Measurements from ENCODE around the gene SLC6A19.

SLC6A19 gene

GRCh38 chr5:1272201-1272600 is 70.8 kb downstream of the SLC6A19 start:
- DNase-seq (ENCODE audit: low read depth) = no peak
- TF ChIP-seq CTCF (IDR thresholded peaks at IDR 0.05; ENCODE audit: insufficient read depth, low read depth, low read length, missing control alignments) = no peak
- H3K4me3 ChIP-seq (ENCODE audit: low read length) = no peak overlapping the region

GRCh38 chr5:1273745-1274144 is 72.3 kb downstream of the SLC6A19 start:
- TF ChIP-seq CTCF (IDR thresholded peaks at IDR 0.05; ENCODE audit: insufficient read depth, low read depth, low read length, missing control alignments) = no peak
- no peak for DNase-seq (ENCODE audit: low read depth)

GRCh38 chr5:1274471-1274870 is 73.1 kb downstream of the SLC6A19 start:
- no peak for DNase-seq (ENCODE audit: low read depth)
- no peak for TF ChIP-seq CTCF (IDR thresholded peaks at IDR 0.05; ENCODE audit: insufficient read depth, low read depth, low read length, missing control alignments)

More at GRCh38 chr5:1273745-1274144, 72.3 kb downstream of the SLC6A19 start:
- no peak overlapping the region for H3K4me3 ChIP-seq (ENCODE audit: low read length)

More at GRCh38 chr5:1274471-1274870, 73.1 kb downstream of the SLC6A19 start:
- no peak overlapping the region for H3K4me3 ChIP-seq (ENCODE audit: low read length)

All from epithelial cell of esophagus (primary cell).